HFFc6 (cell line): ENCODE results near the gene KIAA1217. TPM values are rescaled to one million over a fixed set of nuclear protein-coding genes. Genes with fewer than 3 reads are reported as not detected.
A peak's percentile ranks its signal among the peaks of the same experiment; 100 is the strongest.

Source experiments
- DNase-seq: peaks from one replicate; pipeline ENCODE4 v3.0.0-alpha.2; 2018
- H3K27ac Mint-ChIP-seq: 2 replicates; pipeline ENCODE4 v1.8.0; 2020; ENCODE audit warnings: mild to moderate bottlenecking, mixed read lengths
- H3K27me3 Mint-ChIP-seq: 2 replicates; pipeline ENCODE4 v1.8.0; 2021; ENCODE audit warnings: mild to moderate bottlenecking, moderate library complexity, mixed read lengths; ENCODE audit not compliant: insufficient read depth
- H3K36me3 Mint-ChIP-seq: 2 replicates; pipeline ENCODE4 v1.8.0; 2021; ENCODE audit warnings: low read depth, mixed read lengths
- H3K4me1 Mint-ChIP-seq: 2 replicates; pipeline ENCODE4 v1.8.0; 2020; ENCODE audit warnings: low read depth, mixed read lengths
- H3K4me3 Mint-ChIP-seq: 2 replicates; pipeline ENCODE4 v1.8.0; 2020; ENCODE audit warnings: mild to moderate bottlenecking, moderate library complexity, mixed read lengths
- H3K9me3 Mint-ChIP-seq: 2 replicates; pipeline ENCODE4 v1.8.0; 2020; ENCODE audit warnings: mild to moderate bottlenecking, mixed read lengths
- total RNA-seq, 6 experiments: library from RNA; stranded (reverse); fragmentation: NEBNext Ultra II Directional; extraction: Animal tissue kit (Norgen Biotek cat#: 25700); gene quantifications; 2 replicates in 1 of 6; 3 replicates in 5 of 6; pipeline ENCODE4 v1.2.3, GENCODE V29; 2021
- TF ChIP-seq, protein P1 (sequence below): fragments of 200-600 bp; sonication (generic); IDR thresholded peaks from 2 replicates; pipeline ENCODE4 v1.5.0; 2021; ENCODE audit warnings: antibody characterized with exemption, mild to moderate bottlenecking

The KIAA1217 gene
- total RNA-seq, 6 experiments from 2014 or later: 1.3 to 2.1 (median 2.0) TPM

DNA sequence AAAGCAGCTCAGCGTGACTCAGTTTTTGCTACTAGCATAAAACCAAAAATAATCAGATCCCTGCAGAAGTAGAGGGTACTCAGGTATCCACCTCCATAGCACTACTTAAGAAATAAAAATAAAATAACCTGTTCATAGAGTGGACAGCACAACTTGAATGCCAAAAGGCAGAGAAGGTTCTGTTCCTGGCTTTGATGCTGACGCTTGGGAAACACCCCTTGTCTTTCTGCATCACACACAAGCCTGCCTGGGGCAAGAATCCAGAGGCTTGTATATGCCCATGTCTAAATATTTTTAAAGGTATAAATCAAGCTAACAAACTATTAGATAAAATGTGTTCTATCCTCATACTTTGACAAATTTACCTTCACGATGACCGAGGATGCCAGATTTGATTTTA lies 207.3 kb downstream of the KIAA1217 start:
- Mint-ChIP-seq H3K9me3 (no peaks in the 10 kb centered on the region), H3K27me3 (peaks cover 5% of the 10 kb centered on the region), H3K4me3 (no peak overlapping the region), H3K36me3 (no peaks in the 10 kb centered on the region), H3K4me1 (no peaks in the 10 kb centered on the region), H3K27ac (no peak overlapping the region)
- no peak for DNase-seq
- TF ChIP-seq, protein P1, sequence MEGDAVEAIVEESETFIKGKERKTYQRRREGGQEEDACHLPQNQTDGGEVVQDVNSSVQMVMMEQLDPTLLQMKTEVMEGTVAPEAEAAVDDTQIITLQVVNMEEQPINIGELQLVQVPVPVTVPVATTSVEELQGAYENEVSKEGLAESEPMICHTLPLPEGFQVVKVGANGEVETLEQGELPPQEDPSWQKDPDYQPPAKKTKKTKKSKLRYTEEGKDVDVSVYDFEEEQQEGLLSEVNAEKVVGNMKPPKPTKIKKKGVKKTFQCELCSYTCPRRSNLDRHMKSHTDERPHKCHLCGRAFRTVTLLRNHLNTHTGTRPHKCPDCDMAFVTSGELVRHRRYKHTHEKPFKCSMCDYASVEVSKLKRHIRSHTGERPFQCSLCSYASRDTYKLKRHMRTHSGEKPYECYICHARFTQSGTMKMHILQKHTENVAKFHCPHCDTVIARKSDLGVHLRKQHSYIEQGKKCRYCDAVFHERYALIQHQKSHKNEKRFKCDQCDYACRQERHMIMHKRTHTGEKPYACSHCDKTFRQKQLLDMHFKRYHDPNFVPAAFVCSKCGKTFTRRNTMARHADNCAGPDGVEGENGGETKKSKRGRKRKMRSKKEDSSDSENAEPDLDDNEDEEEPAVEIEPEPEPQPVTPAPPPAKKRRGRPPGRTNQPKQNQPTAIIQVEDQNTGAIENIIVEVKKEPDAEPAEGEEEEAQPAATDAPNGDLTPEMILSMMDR: no peak

DNA sequence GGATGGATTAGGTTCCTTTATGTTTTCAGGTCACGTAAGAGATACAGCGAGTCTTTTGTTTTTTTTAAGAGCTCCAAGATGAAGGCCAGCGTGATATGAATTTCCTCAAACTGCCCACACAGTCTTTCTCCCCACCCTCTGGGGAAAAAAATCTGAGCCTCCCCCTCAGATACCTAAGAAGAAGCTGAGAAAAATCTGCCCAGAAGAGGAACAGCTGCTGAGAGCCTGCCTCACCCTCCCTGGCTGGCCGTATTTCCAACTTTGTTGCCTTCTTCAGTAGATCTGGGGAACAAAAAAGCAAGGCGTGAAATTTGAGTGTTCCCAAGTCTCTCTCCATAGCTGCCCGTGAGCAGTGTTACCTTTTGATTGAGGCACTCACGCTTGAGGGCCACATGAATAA lies 208.1 kb downstream of the KIAA1217 start:
- Mint-ChIP-seq H3K4me1 (no peaks in the 10 kb centered on the region), H3K36me3 (no peaks in the 10 kb centered on the region), H3K27me3 (peaks cover 7% of the 10 kb centered on the region), H3K27ac (no peak overlapping the region), H3K9me3 (no peaks in the 10 kb centered on the region), H3K4me3 (no peak overlapping the region)
- no peak for DNase-seq
- TF ChIP-seq, protein P1: no peak

DNA sequence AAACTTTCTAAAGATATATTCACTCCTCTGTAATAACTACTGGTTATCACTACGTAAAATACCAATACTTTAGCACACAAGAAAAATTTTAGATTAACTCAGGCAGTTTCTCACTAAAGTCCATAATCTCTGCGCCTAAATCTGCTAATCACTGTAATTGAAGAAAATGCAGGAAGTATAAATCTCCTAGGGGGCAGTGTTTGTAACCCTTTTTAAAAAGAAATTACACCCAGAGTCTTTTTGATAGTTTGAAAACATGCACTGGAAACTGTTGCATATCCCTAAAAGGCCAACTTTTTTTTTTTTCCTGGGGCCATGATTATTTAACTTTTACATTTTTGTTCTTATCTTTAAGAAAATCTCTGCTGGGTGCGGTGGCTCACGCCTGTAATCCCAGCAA lies 209.6 kb downstream of the KIAA1217 start:
- Mint-ChIP-seq H3K36me3 (no peaks in the 10 kb centered on the region), H3K27me3 (peaks cover 9% of the 10 kb centered on the region), H3K4me1 (no peaks in the 10 kb centered on the region), H3K9me3 (no peaks in the 10 kb centered on the region), H3K27ac (no peak overlapping the region), H3K4me3 (no peak overlapping the region)
- no peak for DNase-seq
- TF ChIP-seq, protein P1: peak; percentile 73

DNA sequence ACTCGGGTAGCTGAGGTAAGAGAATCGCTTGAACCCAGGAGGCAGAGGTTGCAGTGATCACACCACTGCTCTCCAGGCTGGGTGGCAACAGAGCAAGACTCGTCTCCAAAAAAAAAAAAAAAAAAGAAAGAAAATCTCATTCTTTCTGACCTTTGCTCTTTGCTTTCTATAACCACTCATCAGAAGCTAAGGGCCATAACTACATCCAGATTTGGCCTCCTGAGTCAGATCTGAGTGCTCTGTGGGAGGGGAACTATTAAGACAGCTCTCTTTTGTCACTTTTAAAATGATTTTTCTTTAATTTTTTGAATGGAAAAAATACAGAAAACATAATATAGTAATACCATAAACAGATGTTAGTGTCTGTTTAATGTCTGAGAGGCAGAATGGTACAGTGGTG lies 210.1 kb downstream of the KIAA1217 start:
- no peak for DNase-seq
- Mint-ChIP-seq H3K27me3 (peaks cover 14% of the 10 kb centered on the region), H3K4me3 (no peak overlapping the region), H3K9me3 (no peaks in the 10 kb centered on the region), H3K27ac (no peak overlapping the region), H3K36me3 (no peaks in the 10 kb centered on the region), H3K4me1 (no peaks in the 10 kb centered on the region)
- TF ChIP-seq, protein P1: no peak

DNA sequence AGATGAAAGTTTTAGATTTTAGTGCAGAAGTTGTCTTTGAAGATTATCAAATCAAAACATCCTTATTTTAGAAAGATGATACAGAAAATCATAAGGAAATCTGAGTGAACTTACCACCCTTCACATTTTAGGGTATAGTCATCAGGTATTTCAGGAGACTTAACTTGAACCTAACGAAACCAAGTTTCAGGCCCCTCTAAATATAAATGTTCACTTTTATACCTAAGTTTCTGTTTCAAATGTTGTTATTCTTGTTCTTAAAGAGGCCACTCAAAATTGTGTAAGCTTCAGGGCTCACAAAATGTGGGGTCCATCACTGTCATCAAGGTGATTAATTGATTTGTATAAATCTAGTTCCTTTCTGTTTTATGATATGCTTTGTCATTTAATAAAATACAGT lies 216.2 kb downstream of the KIAA1217 start:
- no peak for DNase-seq
- Mint-ChIP-seq H3K4me1 (peaks cover 9% of the 10 kb centered on the region), H3K36me3 (no peaks in the 10 kb centered on the region)

More for the DNA sequence above, 216.2 kb downstream of the KIAA1217 start:
- H3K27me3 Mint-ChIP-seq: peaks cover 15% of the 10 kb centered on the region
- H3K27ac Mint-ChIP-seq: no peak overlapping the region
- TF ChIP-seq, protein P1: no peak
- no peak overlapping the region for H3K4me3 Mint-ChIP-seq
- H3K9me3 Mint-ChIP-seq: no peaks in the 10 kb centered on the region
